Skeletal muscle cell (primary cell): ENCODE measurements around the gene ZDHHC7.

Experiments
- DNase-seq: peaks from one replicate; pipeline ENCODE4 v3.0.0-alpha.2; 2010; ENCODE audit warnings: low read depth
- H3K4me3 ChIP-seq: 2 replicates; pipeline ENCODE4 v1.5.1; 2011; ENCODE audit warnings: low read depth, mild to moderate bottlenecking, control low read depth, low read length, moderate library complexity

The ZDHHC7 gene

DNA sequence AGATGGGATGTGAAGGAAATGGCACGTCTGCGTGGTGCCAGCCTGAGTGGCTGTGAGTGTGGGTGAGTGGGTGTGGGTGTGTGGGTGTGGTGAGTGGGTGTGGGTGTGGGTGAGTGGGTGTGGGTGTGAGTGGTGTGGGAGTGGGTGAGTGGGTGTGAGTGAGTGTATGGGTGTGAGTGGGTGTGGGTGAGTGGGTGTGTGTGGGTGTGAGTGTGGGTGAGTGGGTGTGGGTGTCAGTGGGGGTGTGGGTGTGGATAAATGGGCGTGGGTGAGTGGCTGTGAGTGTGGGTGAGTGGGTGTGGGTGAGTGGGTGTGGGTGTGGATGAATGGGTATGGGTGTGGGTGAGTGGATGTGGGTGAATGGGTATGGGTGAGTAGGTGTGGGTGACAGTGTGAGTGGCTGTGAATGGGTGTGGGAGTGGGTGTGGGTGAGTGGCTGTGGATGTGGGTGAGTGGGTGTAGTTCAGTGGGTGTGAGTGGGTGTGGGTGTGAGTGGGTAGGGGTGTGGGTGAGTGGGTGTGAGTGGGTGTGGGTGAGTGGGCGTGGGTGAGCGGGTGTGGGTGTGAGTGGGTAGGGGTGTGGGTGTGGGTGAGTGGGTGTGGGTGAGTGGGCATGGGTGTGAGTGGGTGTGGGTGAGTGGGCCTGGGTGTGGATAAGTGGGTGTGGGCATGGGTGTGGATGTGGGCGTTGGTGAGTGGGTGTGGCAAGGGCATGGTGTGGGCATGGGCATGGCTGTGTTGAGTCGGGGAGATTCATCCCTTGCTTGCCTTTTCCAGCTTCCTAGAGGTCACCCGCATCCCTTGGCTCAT is 80.8 kb downstream of the ZDHHC7 start:
- no peak overlapping the region for H3K4me3 ChIP-seq
- no peak for DNase-seq

DNA sequence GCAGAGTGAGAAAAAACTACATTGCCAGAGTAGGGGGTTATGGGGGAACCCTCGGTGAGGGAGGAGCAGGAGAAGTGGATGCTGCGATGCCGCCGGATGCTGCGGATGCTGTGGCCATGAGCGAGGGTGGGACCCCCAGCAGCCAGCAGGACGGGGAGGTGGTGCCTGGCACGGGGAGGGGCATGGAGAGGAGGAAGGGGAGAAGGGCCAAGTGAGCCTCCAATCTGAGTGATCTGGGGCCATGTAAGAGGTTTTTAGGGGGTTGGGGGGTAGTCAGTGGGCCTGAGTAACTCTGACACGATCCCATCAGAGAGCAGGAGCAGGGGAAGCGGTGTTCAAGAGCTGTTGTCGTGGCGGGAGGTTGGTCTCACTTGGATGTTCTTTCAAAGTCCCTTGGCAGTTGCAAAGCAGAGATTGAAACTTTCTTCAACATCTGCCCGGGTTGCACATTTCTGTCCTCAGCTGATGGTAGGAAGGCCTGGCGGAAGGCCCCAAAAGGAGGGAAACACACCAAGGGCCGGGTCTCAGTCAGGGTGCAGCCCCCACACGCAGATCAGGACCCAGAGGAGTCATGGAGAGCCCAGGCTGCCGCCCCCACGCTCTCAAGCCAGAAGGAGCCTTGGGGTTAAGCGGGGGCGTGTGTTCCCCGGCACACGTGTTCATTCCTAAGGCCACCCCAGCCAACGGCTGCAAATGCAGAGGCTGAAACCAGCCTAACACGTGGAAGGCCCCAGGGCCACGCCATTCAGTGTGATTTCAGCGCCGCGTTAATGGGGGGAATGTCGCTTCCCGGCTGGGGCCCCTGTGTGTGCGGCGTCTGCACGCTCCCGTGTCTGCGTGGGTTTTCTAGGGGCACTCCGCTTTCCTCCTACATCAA is 81.7 kb downstream of the ZDHHC7 start:
- DNase-seq: no peak
- H3K4me3 ChIP-seq: no peak overlapping the region

DNA sequence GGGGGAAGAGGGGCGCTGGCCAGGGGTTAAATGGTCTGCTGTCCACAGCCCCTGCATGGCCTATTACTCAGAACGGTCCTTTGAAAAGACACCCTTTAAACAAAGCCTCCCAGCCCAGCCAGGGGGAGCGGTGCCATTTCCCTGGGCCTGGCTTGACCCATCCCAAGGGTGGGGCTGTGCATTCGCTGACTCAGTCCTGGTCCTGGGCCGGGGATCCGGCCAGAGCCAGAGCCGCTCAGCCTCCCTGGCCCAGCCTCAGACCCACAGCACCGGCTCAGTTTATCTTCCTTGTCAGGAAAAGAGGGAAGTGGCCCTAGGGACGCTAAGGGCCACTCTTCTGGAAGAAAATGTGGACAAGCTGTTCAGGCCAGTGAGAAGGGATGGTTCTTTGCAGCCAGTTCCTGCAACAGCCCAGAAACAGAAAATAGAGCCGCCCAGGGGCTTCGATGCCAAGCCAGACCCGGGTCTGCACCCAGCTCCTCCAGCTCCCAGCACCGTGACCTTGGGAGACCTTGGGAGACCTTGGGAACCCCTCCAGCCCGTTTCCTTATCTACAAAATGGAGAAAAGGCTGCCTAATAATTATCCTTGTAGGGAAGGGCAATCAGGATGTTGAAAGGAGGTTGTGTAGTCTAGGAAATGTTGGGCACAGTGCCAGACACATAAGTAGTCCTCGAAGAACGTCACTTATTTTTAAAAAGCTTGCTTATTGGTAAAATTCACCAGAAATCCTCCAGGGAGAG is 82.5 kb downstream of the ZDHHC7 start:
- no peak overlapping the region for H3K4me3 ChIP-seq
- no peak for DNase-seq

DNA sequence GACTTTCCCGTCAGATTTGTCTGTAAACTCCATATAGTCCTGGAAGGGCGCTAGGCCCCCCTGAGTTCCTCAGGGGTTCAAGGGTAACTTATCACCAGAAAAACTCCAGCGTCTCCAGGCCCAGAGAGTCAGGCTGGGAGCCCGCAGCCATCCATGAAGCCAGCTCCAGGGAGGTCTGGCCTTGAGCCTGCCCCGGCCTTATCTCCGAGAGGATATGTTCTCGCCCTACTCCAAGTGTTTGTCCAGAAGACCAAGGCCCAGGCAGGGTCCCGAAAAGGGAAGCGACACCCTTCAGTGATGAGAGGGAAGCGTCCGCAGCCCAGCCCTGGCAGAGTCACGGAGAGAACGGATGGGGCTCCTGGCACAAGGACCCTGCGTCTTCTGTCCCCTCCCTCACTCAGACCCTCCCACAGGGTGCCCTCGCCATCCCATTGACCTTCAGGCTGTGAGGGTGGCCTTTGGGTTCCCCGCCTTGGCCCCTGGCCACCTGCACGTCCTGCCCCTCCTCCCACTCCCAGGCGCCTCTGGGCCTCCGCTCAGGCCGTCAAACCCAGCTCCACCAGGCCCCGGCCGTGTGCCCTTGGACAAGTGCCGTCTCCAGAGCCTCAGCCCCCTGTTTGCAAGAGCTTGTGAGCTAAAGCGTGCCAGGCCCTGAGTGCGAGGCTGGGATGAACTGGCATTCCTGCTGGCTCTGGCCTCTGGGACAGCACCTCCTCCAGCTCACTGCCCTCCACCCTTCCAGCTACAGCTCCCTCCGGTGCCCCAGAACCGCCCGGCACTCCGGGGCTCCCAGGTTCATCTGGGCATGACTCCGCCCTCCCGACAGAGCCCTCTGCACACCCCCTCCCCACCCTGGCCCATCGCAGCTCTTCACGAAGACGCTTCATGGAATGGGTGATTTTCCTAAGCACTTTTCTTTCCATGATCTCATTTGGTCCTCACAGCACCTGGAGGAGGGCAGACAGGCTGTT is 83.4 kb downstream of the ZDHHC7 start:
- no peak for DNase-seq
- no peak overlapping the region for H3K4me3 ChIP-seq

DNA sequence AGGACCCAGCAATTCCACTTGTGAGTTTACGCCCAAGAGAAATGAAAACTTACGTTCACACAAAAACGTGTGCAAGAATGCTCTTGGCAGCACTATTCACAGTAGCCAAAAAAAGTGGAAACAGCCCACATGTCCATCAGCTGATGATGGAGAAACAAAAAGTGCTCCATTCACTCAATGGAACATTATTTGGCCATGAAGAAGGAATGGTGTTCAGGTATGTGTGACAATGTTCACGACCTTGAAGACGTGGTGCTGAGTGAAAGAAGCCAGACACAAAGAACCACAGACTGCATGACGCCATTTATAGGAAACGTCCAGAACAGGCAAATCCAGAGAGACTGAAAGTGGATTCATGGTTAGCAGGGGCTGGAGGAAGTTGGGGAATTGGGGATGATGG is 84.9 kb downstream of the ZDHHC7 start:
- DNase-seq: no peak
- no peak overlapping the region for H3K4me3 ChIP-seq

DNA sequence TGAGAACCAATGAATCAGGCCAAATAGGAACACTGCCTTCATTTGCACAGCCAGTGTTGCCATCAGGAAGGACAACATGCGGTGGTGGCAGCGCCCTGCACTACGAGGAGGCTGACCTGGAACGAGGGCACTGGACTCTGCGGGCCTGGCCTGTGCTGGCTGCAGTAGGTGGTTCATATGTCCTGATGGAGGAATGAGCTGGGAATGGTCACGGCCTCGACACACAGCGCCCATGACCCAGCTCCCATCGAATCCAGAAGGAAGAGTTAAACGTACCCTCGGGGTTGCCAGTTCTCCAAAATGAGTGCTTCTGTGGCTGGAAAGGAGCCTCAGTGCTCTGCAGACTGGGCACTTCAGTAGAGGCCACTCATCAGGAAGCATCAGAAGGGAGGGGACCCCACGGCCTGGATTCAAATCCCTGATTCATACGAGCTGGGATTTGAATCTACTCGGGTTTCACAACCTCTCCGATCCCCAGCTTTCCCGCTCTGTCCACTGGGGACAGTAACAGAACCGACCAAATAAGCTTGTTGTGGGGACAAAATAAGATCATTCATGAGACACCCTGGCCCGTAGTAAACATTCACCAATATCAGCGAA is 85.5 kb downstream of the ZDHHC7 start:
- no peak overlapping the region for H3K4me3 ChIP-seq
- no peak for DNase-seq

DNA sequence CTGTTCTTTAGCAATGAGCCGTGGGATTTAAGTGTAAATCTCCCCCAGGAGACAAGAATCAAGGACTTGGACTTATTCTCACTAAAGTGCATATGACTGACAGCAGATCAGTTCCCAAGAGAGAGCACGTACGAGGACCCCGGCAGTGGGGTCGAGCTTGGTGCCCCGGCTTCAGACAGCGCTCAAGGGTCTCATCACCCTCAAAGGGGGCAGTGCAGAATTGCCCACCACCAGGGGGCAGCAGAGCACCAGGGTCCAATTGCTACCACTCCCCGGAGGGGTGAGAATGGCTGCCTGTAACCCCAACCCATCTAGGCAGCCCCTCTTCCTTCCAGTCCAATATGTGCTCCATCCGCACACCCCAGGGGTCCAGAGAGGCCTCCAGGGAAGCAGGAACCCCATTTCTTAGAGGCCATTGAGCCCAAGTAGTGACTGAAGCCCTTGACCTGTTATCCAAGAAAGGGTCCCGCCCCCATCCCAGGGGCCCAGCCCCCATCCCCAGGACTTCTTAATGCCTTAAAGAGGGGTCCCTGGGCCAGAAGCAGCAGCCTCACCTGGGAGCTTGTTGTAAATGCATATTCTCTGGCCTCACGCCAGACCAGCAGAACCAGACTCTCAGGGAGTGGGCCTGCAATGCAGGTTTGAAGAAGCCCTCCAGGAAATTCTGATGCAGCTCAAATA is 86.1 kb downstream of the ZDHHC7 start:
- DNase-seq: no peak
- no peak overlapping the region for H3K4me3 ChIP-seq

DNA sequence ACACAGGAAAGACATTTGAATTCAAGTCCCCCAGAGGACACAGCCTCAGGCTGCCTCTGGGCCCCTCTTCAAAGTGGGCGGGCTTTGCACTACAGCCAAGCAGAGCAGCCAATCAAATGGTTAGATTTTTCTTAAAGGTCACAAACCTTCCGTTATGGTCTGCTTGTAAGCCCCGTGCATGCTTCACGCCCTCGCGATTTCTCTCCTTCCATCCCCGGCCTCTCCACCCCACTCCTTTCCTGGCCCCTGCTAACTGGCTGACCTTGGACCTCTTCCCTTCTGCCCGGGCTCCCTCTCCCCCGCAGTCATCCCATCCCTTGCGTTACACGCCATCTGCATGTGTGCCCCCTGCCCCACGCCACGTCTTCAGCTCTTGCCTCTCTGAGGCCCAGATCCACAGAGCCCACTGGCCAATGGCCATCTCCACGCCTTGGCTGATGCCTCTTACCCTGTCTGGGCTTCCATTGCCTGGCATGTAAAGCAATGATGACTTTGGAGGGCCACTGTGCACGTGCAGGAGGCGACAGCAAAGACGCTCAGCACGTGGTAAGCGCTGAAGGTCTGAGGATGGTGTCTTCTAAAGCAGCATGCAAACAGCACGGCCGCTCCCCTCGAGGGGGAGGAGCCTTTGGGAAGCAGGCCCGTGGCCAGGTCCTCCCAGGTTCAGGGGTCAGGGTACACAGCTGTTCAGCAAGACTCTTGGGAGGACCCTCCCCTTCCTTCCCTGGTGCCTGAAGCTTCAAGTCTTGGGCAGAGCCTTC is 86.8 kb downstream of the ZDHHC7 start:
- DNase-seq: no peak
- H3K4me3 ChIP-seq: no peak overlapping the region
